ENCODE measurements around the gene E2F3.

The E2F3 gene

DNA sequence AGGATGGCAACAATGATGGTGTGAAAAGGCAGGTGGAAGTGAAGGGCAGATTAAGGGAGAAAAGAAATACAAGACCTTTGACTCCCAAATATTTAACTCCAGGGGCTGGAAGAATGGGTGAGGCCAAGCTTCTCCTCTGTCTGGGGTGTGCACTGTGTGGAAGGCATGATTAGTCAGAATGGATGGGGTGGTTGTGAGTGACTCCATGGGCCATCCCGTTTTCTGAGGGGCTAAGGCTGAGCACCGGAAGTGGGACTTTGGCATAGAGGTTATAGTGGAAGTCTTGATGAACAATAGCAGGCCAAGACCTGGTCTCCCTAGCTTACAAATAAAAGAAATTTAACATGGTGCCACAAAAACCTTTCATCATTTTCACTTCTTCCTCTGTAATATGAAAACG is 12.1 kb downstream of the E2F3 start:
- POLR2A ChIA-PET, result interaction anchor here (1.3 kb wide), 1 partner anchor 8 kb away, joined by 5 read pairs; no protein-coding TSS in a partner anchor

GRCh38 chr6:20414711-20415110 is 13.0 kb downstream of the E2F3 start:
- ChIA-PET CTCF (interaction anchor here (3.9 kb wide), 1 partner anchor 10 kb away, joined by 23 read pairs; no protein-coding TSS in a partner anchor), POLR2A (interaction anchor here (0.6 to 1.3 kb wide), 2 partner anchors 9 to 16 kb away, joined by 3 to 5 read pairs; no protein-coding TSS in a partner anchor)
- no peak for TF ChIP-seq KLF7 (tag by site-specific recombination; IDR thresholded peaks at IDR 0.05; ENCODE audit: borderline replicate concordance)
- TF ChIP-seq ZNF664 (tag by site-specific recombination; IDR thresholded peaks at IDR 0.05), result peak; percentile 91
- peaks cover 11% of the 10 kb centered on the region for H3K4me1 ChIP-seq (ENCODE audit: control insufficient read depth, insufficient read depth, low read length)
- H3K4me3 ChIP-seq (ENCODE audit: low read depth, low read length), result no peak overlapping the region
- no peaks in the 10 kb centered on the region for H3K9me3 ChIP-seq (ENCODE audit: control insufficient read depth, insufficient read depth, low read depth, low read length)
- peaks cover 3 to 37% of the 10 kb centered on the region in 2 experiments; a peak in 2 of 3 replicates for H3K36me3 ChIP-seq (ENCODE audit: control insufficient read depth in 2 of 2, insufficient read depth in 1 of 2, low read length in 2 of 2)
- no peak overlapping the region for H3K27ac ChIP-seq (ENCODE audit: extremely low read depth, low read depth, low read length)

More for the DNA sequence above, 12.1 kb downstream of the E2F3 start:
- peaks cover 3 to 37% of the 10 kb centered on the region in 2 experiments; a peak in 2 of 3 replicates for H3K36me3 ChIP-seq (ENCODE audit: control insufficient read depth in 2 of 2, insufficient read depth in 1 of 2, low read length in 2 of 2)
- CTCF ChIA-PET, result interaction anchor here (0.5 to 3.9 kb wide), 2 partner anchors 9 to 115 kb away, joined by 4 to 23 read pairs; no protein-coding TSS in a partner anchor
- no peak overlapping the region for H3K27ac ChIP-seq (ENCODE audit: extremely low read depth, low read depth, low read length)
- peaks cover 11% of the 10 kb centered on the region for H3K4me1 ChIP-seq (ENCODE audit: control insufficient read depth, insufficient read depth, low read length)
- H3K4me3 ChIP-seq (ENCODE audit: low read depth, low read length), result no peak overlapping the region
- TF ChIP-seq PRDM10 (tag by site-specific recombination; IDR thresholded peaks at IDR 0.05) (peak; percentile 61; the same call in 1 of the 2 replicates), ZNF654 (tag by site-specific recombination; IDR thresholded peaks at IDR 0.05; ENCODE audit: low read depth) (no peak), GFI1B (tag by site-specific recombination; IDR thresholded peaks at IDR 0.05) (no peak)
- no peaks in the 10 kb centered on the region for H3K9me3 ChIP-seq (ENCODE audit: control insufficient read depth, insufficient read depth, low read depth, low read length)

DNA sequence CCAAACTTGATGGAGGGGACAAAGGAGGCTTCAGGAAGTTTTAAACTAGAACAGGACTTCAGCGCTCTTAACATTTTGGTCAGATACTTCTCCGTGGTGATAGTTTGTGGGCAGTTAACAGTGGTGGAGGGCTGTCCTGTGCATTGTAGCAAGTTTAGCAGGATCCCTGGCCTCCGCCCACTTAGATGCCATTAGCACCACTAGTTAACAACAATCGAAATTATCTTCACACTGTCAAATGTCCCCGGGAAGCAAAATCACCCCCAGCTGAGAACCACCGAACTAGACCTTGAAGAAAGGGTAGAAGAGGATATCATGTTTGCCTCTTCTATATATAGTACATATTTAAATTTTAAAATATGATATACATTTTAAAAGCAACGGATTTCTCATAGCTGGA is 13.6 kb downstream of the E2F3 start:
- Histone ChIP-seq H3K27ac (ENCODE audit: extremely low read depth, low read depth, low read length) (no peak overlapping the region), H3K36me3 (ENCODE audit: control insufficient read depth in 2 of 2, insufficient read depth in 1 of 2, low read length in 2 of 2) (peaks cover 3 to 31% of the 10 kb centered on the region in 2 experiments; a peak in 2 of 3 replicates), H3K4me1 (ENCODE audit: control insufficient read depth, insufficient read depth, low read length) (peaks cover 11% of the 10 kb centered on the region), H3K9me3 (ENCODE audit: control insufficient read depth, insufficient read depth, low read depth, low read length) (no peaks in the 10 kb centered on the region), H3K4me3 (ENCODE audit: low read depth, low read length) (no peak overlapping the region)
- CTCF ChIA-PET, result interaction anchor here (3.9 kb wide), 1 partner anchor 10 kb away, joined by 23 read pairs; no protein-coding TSS in a partner anchor
- POLR2A ChIA-PET, result no interaction called here
- TF ChIP-seq KLF8 (tag by site-specific recombination; IDR thresholded peaks at IDR 0.05) (no peak), GLIS1 (tag by site-specific recombination; IDR thresholded peaks at IDR 0.05) (peak; percentile 70)

DNA sequence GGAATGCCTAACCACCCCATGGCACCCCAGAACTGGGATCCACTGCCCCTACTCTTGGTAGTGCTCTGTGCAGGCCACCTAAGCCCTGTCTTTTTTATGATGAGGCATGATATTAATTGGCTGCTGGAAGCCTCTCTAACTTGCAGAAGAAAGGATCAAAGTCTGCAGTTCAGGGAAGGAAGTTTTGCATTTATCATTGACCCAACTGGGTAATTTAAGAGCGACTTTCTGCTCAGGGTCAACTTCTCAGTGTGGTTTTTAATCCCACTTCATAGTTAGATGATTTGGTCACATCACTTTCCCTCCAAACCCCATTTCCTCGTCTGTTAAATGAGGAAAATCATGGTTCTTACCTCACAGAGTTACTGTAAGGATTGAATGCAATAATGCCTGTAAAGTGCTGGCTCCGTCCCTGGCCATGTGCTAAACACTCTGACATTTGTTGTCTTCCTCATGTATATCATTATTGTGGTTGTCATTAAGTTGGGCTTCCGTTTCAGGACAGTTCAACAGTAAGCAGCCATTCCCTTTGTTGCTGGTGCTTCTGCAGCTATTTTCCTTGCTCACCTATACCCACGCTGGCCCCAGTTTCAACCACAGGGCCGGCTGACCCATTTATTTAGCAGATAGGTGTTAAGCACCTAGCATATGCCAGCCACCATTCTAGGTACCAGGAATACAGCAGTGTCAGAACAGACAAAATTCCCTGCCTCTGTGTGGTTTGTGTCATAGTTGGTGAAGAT is 14.2 kb downstream of the E2F3 start:
- no peak overlapping the region for H3K4me3 ChIP-seq (ENCODE audit: low read depth, low read length)
- H3K9me3 ChIP-seq (ENCODE audit: control insufficient read depth, insufficient read depth, low read depth, low read length), result no peaks in the 10 kb centered on the region
- peaks cover 11% of the 10 kb centered on the region for H3K4me1 ChIP-seq (ENCODE audit: control insufficient read depth, insufficient read depth, low read length)
- no peak overlapping the region for H3K27ac ChIP-seq (ENCODE audit: extremely low read depth, low read depth, low read length)
- peaks cover 0 to 27% of the 10 kb centered on the region in 2 experiments; a peak in 1 of 3 replicates for H3K36me3 ChIP-seq (ENCODE audit: control insufficient read depth in 2 of 2, insufficient read depth in 1 of 2, low read length in 2 of 2)
- POLR2A ChIA-PET, result interaction anchor here (0.6 kb wide), 1 partner anchor 41 kb away, joined by 4 read pairs; no protein-coding TSS in a partner anchor
- CTCF ChIA-PET, result interaction anchor here (3.9 kb wide), 1 partner anchor 11 kb away, joined by 23 read pairs; no protein-coding TSS in a partner anchor
- TF ChIP-seq KLF10 (tag by site-specific recombination; IDR thresholded peaks at IDR 0.05) (no peak), ZNF23 (tag by site-specific recombination; IDR thresholded peaks at IDR 0.05; ENCODE audit: borderline replicate concordance) (no peak), ZNF514 (tag by site-specific recombination; IDR thresholded peaks at IDR 0.05) (no peak), ZNF24 (tag by site-specific recombination; IDR thresholded peaks at IDR 0.05) (no peak), ZNF660 (tag by site-specific recombination; IDR thresholded peaks at IDR 0.05) (no peak), ZFP3 (tag by site-specific recombination; IDR thresholded peaks at IDR 0.05; ENCODE audit: low read depth) (no peak), ZNF169 (tag by site-specific recombination; IDR thresholded peaks at IDR 0.05) (no peak), OSR2 (tag by site-specific recombination; IDR thresholded peaks at IDR 0.05) (no peak), YY1 (tag by site-specific recombination; IDR thresholded peaks at IDR 0.05) (no peak), ZNF341 (tag by site-specific recombination; IDR thresholded peaks at IDR 0.05; ENCODE audit: low read depth) (no peak), ZNF133 (tag by site-specific recombination; IDR thresholded peaks at IDR 0.05) (no peak), ZNF202 (tag by site-specific recombination; IDR thresholded peaks at IDR 0.05; ENCODE audit: borderline replicate concordance) (no peak), RBAK (tag by site-specific recombination; IDR thresholded peaks at IDR 0.05) (no peak)
- TF ChIP-seq, protein P1, sequence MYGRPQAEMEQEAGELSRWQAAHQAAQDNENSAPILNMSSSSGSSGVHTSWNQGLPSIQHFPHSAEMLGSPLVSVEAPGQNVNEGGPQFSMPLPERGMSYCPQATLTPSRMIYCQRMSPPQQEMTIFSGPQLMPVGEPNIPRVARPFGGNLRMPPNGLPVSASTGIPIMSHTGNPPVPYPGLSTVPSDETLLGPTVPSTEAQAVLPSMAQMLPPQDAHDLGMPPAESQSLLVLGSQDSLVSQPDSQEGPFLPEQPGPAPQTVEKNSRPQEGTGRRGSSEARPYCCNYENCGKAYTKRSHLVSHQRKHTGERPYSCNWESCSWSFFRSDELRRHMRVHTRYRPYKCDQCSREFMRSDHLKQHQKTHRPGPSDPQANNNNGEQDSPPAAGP (tag by site-specific recombination; IDR thresholded peaks at IDR 0.05), result no peak
